Stimulated activated naive CD8-positive, alpha-beta T cell treated with anti-CD3 and anti-CD28 coated beads, Interleukin-15, Interleukin-2, amounts not matched to agents 100 ng/mL and 50 ng/mL, for 24 hours (primary cell): ENCODE data around the gene FER.
"Not testable (repeated sequence)": the region's sequence is repeated elsewhere in the genome, so short reads cannot be mapped to it uniquely, and the experiment has no call there.

Experiments
- H3K27ac Mint-ChIP-seq: one replicate; pipeline ENCODE4 v1.8.0; 2021; ENCODE audit warnings: mild to moderate bottlenecking, mixed read lengths
- H3K27me3 Mint-ChIP-seq: one replicate; pipeline ENCODE4 v1.8.0; 2021; ENCODE audit warnings: mixed read lengths
- H3K36me3 Mint-ChIP-seq: one replicate; pipeline ENCODE4 v1.8.0; 2021; ENCODE audit warnings: low read depth, mixed read lengths
- H3K4me1 Mint-ChIP-seq: one replicate; pipeline ENCODE4 v1.8.0; 2021; ENCODE audit warnings: low read depth, mixed read lengths
- H3K4me3 Mint-ChIP-seq: one replicate; pipeline ENCODE4 v1.8.0; 2021; ENCODE audit warnings: mild to moderate bottlenecking, mixed read lengths
- H3K9me3 Mint-ChIP-seq: one replicate; pipeline ENCODE4 v1.8.0; 2021; ENCODE audit warnings: mixed read lengths

Gene FER

GRCh38 chr5:108966910-108967309 is 219.2 kb downstream of the FER start:
- Mint-ChIP-seq H3K4me3 (no peak overlapping the region), H3K27ac (no peak overlapping the region), H3K36me3 (peaks cover 14% of the 10 kb centered on the region), H3K4me1 (no peaks in the 10 kb centered on the region), H3K9me3 (peaks cover 4% of the 10 kb centered on the region), H3K27me3 (no peaks in the 10 kb centered on the region)

GRCh38 chr5:108974594-108974993 is 226.9 kb downstream of the FER start:
- Mint-ChIP-seq H3K27me3 (no peaks in the 10 kb centered on the region), H3K27ac (no peak overlapping the region), H3K4me1 (no peaks in the 10 kb centered on the region), H3K36me3 (peaks cover 4% of the 10 kb centered on the region), H3K9me3 (no peaks in the 10 kb centered on the region), H3K4me3 (no peak overlapping the region)

- H3K36me3 Mint-ChIP-seq = peaks cover 4% of the 10 kb centered on the region
- H3K27me3 Mint-ChIP-seq = no peaks in the 10 kb centered on the region
- H3K4me1 Mint-ChIP-seq = no peaks in the 10 kb centered on the region
- no peak overlapping the region for H3K4me3 Mint-ChIP-seq
- no peak overlapping the region for H3K27ac Mint-ChIP-seq
- H3K9me3 Mint-ChIP-seq = no peaks in the 10 kb centered on the region
Observed at GRCh38 chr5:108975697-108976096, 228.0 kb downstream of the FER start.

- H3K27me3 Mint-ChIP-seq = no peaks in the 10 kb centered on the region
- peaks cover 20% of the 10 kb centered on the region for H3K36me3 Mint-ChIP-seq
- H3K9me3 Mint-ChIP-seq = peaks cover 5% of the 10 kb centered on the region
- no peaks in the 10 kb centered on the region for H3K4me1 Mint-ChIP-seq
- no peak overlapping the region for H3K4me3 Mint-ChIP-seq
- H3K27ac Mint-ChIP-seq = no peak overlapping the region
Observed at GRCh38 chr5:108983461-108984092, 235.9 kb downstream of the FER start.

GRCh38 chr5:108989761-108990392 is 242.2 kb downstream of the FER start:
- Mint-ChIP-seq H3K36me3 (peaks cover 34% of the 10 kb centered on the region), H3K27me3 (no peaks in the 10 kb centered on the region), H3K27ac (no peak overlapping the region), H3K4me3 (no peak overlapping the region), H3K4me1 (no peaks in the 10 kb centered on the region), H3K9me3 (peaks cover 19% of the 10 kb centered on the region)

- not testable (repeated sequence) for H3K27me3 Mint-ChIP-seq, H3K27ac Mint-ChIP-seq, H3K4me1 Mint-ChIP-seq, H3K4me3 Mint-ChIP-seq
- Mint-ChIP-seq H3K9me3 (peaks cover 15% of the 10 kb centered on the region), H3K36me3 (peaks cover 27% of the 10 kb centered on the region)
Observed at GRCh38 chr5:108992396-108993085, 244.8 kb downstream of the FER start.

- not testable (repeated sequence) for H3K4me3 Mint-ChIP-seq, H3K27ac Mint-ChIP-seq, H3K4me1 Mint-ChIP-seq, H3K27me3 Mint-ChIP-seq
- peaks cover 15% of the 10 kb centered on the region for H3K9me3 Mint-ChIP-seq
- H3K36me3 Mint-ChIP-seq = peaks cover 22% of the 10 kb centered on the region
Observed at GRCh38 chr5:108993440-108993839, 245.7 kb downstream of the FER start.

- Mint-ChIP-seq H3K9me3 (peaks cover 15% of the 10 kb centered on the region), H3K36me3 (peaks cover 25% of the 10 kb centered on the region), H3K27me3 (no peaks in the 10 kb centered on the region), H3K4me1 (no peaks in the 10 kb centered on the region), H3K27ac (no peak overlapping the region), H3K4me3 (no peak overlapping the region)
Observed at GRCh38 chr5:108997720-108998119, 250.0 kb downstream of the FER start.

GRCh38 chr5:108998216-108998615 is 250.5 kb downstream of the FER start:
- Mint-ChIP-seq H3K27me3 (no peaks in the 10 kb centered on the region), H3K9me3 (peaks cover 15% of the 10 kb centered on the region), H3K36me3 (peaks cover 25% of the 10 kb centered on the region), H3K4me1 (no peaks in the 10 kb centered on the region), H3K4me3 (no peak overlapping the region), H3K27ac (no peak overlapping the region)

- Mint-ChIP-seq H3K4me1 (no peaks in the 10 kb centered on the region), H3K4me3 (no peak overlapping the region), H3K27me3 (no peaks in the 10 kb centered on the region), H3K27ac (no peak overlapping the region), H3K36me3 (peaks cover 4% of the 10 kb centered on the region), H3K9me3 (no peaks in the 10 kb centered on the region)
Observed at GRCh38 chr5:109003928-109004327, 256.2 kb downstream of the FER start.

- no peaks in the 10 kb centered on the region for H3K27me3 Mint-ChIP-seq
- H3K4me3 Mint-ChIP-seq = no peak overlapping the region
- H3K4me1 Mint-ChIP-seq = no peaks in the 10 kb centered on the region
- H3K36me3 Mint-ChIP-seq = peaks cover 4% of the 10 kb centered on the region
- no peaks in the 10 kb centered on the region for H3K9me3 Mint-ChIP-seq
- no peak overlapping the region for H3K27ac Mint-ChIP-seq
Observed at GRCh38 chr5:109005297-109006009, 257.8 kb downstream of the FER start.

GRCh38 chr5:109006129-109006528 is 258.4 kb downstream of the FER start:
- H3K4me1 Mint-ChIP-seq = no peaks in the 10 kb centered on the region
- H3K27ac Mint-ChIP-seq = no peak overlapping the region

GRCh38 chr5:109016300-109016699 is 268.6 kb downstream of the FER start:
- H3K9me3 Mint-ChIP-seq = peaks cover 5% of the 10 kb centered on the region

More at GRCh38 chr5:109006129-109006528, 258.4 kb downstream of the FER start:
- Mint-ChIP-seq H3K27me3 (no peaks in the 10 kb centered on the region), H3K9me3 (no peaks in the 10 kb centered on the region), H3K36me3 (peaks cover 4% of the 10 kb centered on the region), H3K4me3 (no peak overlapping the region)

GRCh38 chr5:109022056-109022455 is 274.4 kb downstream of the FER start:
- Mint-ChIP-seq H3K36me3 (no peaks in the 10 kb centered on the region), H3K27ac (no peak overlapping the region), H3K4me1 (no peaks in the 10 kb centered on the region), H3K4me3 (no peak overlapping the region), H3K27me3 (no peaks in the 10 kb centered on the region), H3K9me3 (no peaks in the 10 kb centered on the region)

More at GRCh38 chr5:109016300-109016699, 268.6 kb downstream of the FER start:
- no peaks in the 10 kb centered on the region for H3K27me3 Mint-ChIP-seq
- peaks cover 5% of the 10 kb centered on the region for H3K36me3 Mint-ChIP-seq
- no peak overlapping the region for H3K27ac Mint-ChIP-seq
- H3K4me3 Mint-ChIP-seq = no peak overlapping the region
- no peaks in the 10 kb centered on the region for H3K4me1 Mint-ChIP-seq

- H3K4me3 Mint-ChIP-seq, H3K9me3 Mint-ChIP-seq, H3K4me1 Mint-ChIP-seq, H3K36me3 Mint-ChIP-seq, H3K27ac Mint-ChIP-seq, H3K27me3 Mint-ChIP-seq: not testable (repeated sequence)
Observed at GRCh38 chr5:109025729-109026128, 278.0 kb downstream of the FER start.
